Activated CD4-positive, alpha-beta T cell treated with anti-CD3 and anti-CD28 coated beads, Interleukin-2, amount 50 U/mL, for 24 hours (primary cell): Measurements from ENCODE around the gene GPX1.
"Not testable (repeated sequence)": the region's sequence is repeated elsewhere in the genome, so short reads cannot be mapped to it uniquely, and the experiment has no call there.

Source experiments
- DNase-seq, 2 donors: peaks; one replicate each; pipeline ENCODE4 v3.0.0-alpha.2; 2020; ENCODE audit warnings: low read depth in 1 of 2, low spot score in 1 of 2

The GPX1 gene

GRCh38 chr3:49357443-49358216 lies 523 bp downstream of the GPX1 start:
- DNase-seq, result peak in 1 of 2 donors; percentile 22

DNA sequence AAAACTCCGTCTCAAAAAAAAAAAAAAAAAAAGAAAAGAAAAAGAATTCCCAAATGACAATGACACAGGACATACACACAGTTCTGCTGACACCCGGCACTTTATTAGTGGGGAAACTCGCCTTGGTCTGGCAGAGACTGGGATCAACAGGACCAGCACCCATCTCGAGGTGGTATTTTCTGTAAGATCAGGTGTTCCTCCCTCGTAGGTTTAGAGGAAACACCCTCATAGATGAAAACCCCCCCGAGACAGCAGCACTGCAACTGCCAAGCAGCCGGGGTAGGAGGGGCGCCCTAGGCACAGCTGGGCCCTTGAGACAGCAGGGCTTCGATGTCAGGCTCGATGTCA lies 1.1 kb downstream of the GPX1 start:
- not testable (repeated sequence) for DNase-seq

- DNase-seq, result no peak
Observed at GRCh38 chr3:49352890-49353421, 5.2 kb downstream of the GPX1 start.

- DNase-seq, result no peak
Observed at GRCh38 chr3:49352281-49352680, 5.9 kb downstream of the GPX1 start.

DNA sequence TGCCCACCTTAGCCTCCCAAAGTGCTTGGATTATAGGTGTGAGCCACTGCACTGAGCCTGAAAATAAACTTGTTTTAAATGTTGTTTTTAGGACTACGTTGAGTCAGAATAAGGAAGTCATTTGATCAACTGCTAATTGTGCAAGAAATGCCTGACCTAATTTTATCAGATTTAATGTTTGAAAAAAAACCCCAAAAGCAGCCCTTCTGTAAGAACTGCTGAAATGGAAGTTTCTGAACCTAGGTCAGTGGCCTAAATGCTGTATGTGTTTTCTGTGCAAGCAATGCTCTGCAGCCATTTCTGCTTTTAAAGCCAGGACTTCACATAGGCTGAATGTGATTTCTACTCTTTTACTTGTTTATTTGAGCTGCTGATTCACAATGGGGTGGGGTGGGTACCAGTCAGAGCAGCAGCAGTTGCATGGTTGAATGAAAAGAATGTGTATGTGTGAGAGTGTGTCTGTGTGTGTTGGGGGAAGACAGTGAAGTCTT lies 6.6 kb downstream of the GPX1 start:
- no peak for DNase-seq

- DNase-seq, result no peak
Observed at GRCh38 chr3:49349348-49350114, 8.6 kb downstream of the GPX1 start.

DNA sequence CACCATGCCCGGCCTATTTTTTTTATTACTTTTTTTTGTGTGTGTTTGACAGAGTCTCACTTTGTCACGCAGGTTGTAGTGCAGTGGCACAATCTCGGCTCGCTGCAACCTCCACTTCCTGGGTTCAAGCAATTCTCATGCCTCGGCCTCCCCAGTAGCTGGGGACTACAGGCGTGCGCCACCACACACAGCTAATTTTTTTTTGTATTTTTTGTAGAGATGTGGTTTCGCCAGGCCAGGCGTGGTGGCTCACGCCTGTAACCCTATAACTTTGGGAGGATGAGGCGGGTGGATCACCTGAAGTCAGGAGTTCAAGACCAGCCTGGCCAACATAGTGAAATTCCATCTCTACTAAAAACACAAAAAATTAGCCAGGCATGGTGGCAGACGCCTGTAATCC lies 9.8 kb downstream of the GPX1 start:
- DNase-seq, result not testable (repeated sequence)

DNA sequence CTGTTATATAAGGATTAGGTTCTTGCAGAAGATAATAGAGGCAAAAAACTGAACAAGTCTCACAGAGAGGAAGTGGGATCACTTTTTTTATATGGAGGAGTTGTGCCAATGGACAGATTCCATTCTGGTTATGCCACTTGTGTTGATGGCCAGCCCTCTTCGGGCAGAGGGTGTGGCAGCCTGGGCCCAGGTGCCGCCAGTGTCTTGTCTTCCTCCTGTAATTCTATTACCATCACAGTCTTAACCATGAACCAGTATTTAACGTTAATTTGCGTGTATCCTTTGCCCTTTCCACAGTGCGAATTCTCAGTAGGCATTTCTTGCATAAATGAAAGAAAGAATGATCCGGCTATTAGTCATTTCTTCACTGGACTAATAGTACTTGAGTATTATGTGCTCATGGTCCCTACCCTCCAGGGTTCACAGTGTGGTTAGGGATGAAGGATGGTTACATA lies 11.3 kb downstream of the GPX1 start:
- DNase-seq, result no peak

DNA sequence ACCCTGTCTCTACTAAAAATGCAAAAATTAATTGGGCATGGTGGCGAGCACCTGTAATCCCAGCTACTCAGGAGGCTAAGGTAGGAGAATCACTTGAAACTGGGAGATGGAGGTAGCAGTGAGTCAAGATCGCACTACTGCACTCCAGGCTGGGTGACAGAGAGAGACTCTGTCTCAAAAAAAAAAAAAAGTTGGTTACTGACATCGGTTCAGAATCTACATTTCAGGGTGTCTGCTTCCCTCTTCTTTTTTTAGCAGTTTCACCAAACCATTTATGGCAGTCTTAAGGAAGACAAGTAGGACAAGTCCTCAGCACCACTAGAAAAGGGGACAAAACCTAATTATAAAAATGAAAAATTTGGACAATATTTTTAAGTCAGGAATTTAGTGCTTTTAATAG lies 15.0 kb downstream of the GPX1 start:
- no peak for DNase-seq

DNA sequence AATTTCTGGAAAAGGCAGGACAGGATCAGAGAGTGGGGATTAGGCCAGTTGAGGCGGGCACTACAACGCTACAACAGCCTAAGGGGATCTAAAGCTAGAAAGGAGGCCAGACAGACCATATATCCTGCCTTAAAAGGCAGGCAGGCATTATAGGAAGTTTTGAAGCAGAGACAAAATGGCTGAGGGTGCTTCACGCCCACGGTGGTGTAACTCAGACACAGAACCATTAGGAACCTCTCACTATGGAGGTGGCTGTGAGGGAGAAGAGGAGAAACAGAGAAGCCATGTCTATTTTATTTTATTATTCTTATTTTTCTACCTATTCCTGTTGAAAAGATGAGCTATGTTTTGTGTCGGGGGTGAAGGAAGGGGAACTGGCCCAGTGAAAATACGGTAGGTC lies 16.2 kb downstream of the GPX1 start:
- no peak for DNase-seq

DNA sequence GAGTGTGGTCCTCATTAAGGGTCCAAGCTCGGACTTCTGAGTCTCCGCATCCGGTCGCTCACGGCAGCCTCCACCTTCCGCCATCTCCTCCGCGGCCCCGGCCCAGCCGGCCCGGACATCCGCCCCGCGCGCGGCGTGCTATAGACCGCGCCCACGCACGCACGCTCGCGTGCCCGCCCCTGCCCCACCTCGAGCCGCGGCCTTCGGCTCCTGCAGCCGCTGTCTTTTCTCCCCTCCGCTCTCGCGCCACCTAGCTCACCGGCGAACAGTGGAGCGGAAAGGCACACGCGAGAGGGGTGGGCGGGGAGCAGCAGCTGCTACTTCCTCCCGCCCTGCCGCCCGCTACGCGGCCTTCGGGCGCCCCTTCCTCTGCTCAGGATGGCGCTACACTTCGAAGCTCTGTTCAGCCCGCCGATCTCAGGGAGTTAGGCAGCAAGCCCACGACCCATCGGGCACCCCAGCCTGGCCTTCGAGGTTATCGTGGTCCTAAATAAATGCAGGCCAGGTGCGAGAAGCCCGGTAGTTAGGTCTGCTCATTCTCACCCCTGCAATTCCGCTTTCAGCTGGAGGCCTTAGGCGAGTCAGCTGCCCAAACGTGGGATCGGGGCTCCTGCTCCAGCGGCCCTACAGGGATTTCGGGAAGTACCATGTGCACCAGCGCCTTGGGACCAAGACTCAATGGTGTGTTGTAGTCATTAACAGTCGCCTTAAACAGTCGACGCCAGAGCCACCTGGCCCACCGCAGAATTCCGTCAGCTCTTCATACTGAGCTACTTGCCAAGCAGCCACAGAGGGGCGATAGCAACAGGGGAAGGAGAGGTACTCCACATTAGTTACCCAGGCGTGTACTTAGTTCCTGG lies 18.0 kb downstream of the GPX1 start, which contains the start of gene USP4:
TSS of gene USP4 (minus strand) at position 113 of the 860 bp plus-strand sequence. CDS start at position 84, 29 bp downstream.
- DNase-seq, result peak; percentile 81 to 89

DNA sequence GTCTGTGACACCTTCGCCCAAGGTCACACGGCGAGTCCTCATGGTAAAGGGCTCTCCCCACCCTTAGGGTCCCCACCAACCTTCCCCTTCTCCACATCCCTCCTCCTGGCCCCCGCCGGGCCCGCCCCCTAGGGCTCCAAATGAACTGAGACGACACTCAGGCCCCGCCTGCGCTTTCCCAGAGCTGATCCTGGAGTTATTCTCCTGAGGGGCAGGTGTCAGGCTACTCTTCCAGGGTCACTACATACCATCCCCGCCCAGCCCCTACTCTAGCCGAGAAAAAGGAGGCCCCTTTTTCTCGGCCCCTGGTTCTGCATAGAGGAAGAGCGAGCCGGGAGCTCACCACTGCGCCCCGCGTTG lies 18.6 kb downstream of the GPX1 start:
- peak in 1 of 2 donors; percentile 7 for DNase-seq

- DNase-seq, result no peak
Observed at GRCh38 chr3:49333916-49334633, 24.1 kb downstream of the GPX1 start.

- DNase-seq, result no peak
Observed at GRCh38 chr3:49333091-49333490, 25.1 kb downstream of the GPX1 start.

GRCh38 chr3:49329186-49329585 lies 29.0 kb downstream of the GPX1 start:
- no peak for DNase-seq

DNA sequence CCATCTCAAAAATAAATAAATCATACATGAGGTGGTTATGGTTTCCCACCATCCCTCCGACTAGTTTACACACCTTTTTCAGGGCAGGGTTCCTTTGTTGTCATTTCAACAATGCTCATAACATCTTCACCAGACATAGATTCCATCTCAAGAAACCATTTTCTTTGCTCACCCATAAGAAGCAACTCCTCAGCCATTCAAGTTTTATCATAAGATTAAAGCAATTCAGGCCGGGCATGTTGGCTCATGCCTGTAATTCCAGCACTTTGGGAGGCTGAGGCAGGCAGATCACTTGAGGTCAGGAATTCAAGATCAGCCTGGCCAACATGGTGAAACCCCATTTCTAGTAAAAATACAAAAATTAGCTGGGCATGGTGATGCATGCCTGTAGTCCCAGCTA lies 29.8 kb downstream of the GPX1 start:
- DNase-seq, result not testable (repeated sequence)

- no peak for DNase-seq
Observed at GRCh38 chr3:49327485-49327884, 30.7 kb downstream of the GPX1 start.

- DNase-seq, result no peak
Observed at GRCh38 chr3:49324768-49325167, 33.4 kb downstream of the GPX1 start.

DNA sequence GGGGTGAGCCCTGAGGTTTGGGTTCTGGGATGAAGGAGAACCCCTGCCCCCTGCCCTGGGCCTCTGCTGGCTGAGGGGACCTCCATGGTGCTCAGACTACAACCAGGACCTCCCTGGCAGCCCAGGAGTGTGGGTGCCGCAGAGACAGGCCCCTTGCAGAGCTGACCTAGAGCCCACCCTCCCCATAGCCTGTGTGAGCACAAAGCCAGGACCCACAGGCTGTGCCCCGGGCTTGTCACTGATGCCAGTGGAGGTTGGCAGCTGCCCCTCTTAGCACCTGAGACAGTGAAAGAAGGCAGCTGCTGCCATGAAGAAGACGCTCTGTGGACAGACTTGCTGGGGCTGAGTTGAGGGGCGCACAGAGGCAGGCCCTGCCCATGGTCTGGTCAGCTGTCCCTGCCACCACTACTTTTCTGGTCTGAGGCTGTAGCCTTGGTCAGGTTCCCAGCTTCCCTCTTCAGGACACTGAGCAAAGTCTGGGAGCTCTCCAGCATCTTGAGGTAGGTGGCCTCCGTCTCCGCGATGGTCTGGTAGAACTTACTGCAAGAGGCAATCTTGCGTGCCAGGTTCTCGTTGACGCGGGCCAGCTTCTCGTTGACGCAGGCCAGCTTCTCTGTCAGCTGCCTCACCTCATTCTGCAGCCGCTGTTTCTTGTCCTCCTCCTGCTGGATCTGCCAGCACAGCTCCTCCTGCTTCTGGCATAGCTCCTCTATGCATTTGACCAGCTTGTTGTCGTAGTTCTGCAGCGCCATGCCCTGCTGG lies 41.3 kb downstream of the GPX1 start:
- no peak for DNase-seq
